ENCODE results near the gene CLIP3. TPM values are rescaled to one million over a fixed set of nuclear protein-coding genes. Genes with fewer than 3 reads are reported as not detected.

CLIP3 gene
- total RNA-seq, 1 donor from 2014 or later, result 8.2 TPM

- no peak overlapping the region for H2AFZ ChIP-seq (replicated peaks)
- TF ChIP-seq, protein P1, sequence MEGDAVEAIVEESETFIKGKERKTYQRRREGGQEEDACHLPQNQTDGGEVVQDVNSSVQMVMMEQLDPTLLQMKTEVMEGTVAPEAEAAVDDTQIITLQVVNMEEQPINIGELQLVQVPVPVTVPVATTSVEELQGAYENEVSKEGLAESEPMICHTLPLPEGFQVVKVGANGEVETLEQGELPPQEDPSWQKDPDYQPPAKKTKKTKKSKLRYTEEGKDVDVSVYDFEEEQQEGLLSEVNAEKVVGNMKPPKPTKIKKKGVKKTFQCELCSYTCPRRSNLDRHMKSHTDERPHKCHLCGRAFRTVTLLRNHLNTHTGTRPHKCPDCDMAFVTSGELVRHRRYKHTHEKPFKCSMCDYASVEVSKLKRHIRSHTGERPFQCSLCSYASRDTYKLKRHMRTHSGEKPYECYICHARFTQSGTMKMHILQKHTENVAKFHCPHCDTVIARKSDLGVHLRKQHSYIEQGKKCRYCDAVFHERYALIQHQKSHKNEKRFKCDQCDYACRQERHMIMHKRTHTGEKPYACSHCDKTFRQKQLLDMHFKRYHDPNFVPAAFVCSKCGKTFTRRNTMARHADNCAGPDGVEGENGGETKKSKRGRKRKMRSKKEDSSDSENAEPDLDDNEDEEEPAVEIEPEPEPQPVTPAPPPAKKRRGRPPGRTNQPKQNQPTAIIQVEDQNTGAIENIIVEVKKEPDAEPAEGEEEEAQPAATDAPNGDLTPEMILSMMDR (IDR thresholded peaks at IDR 0.05), result no peak
- TF ChIP-seq EZH2phosphoT487 (IDR thresholded peaks at IDR 0.05) (no peak), EZH2 (IDR thresholded peaks at IDR 0.05) (no peak)
- no peak overlapping the region for H3K4me2 ChIP-seq
- no peaks in the 10 kb centered on the region for H3K79me2 ChIP-seq (ENCODE audit: low read depth)
- H3K4me3 ChIP-seq, result no peak overlapping the region
- no peaks in the 10 kb centered on the region for H3K4me1 ChIP-seq
- peaks cover 24% of the 10 kb centered on the region for H3K27me3 Mint-ChIP-seq (ENCODE audit: insufficient read depth, low read depth)
- peaks cover 15% of the 10 kb centered on the region for H3K4me1 Mint-ChIP-seq
- H4K20me1 ChIP-seq (ENCODE audit: low read depth), result no peaks in the 10 kb centered on the region
- no peaks in the 10 kb centered on the region for H3K36me3 Mint-ChIP-seq
- H3K9me3 Mint-ChIP-seq, result peaks cover 3% of the 10 kb centered on the region
- no peaks in the 10 kb centered on the region for H3K36me3 ChIP-seq
- no peak overlapping the region for H3K9ac ChIP-seq
- DNase-seq (ENCODE audit: low spot score), result no peak
- no peaks in the 10 kb centered on the region for H3K9me3 ChIP-seq (ENCODE audit: low read depth)
- peaks cover 44% of the 10 kb centered on the region for H3K27me3 ChIP-seq
- H3F3A ChIP-seq (ENCODE audit: low read depth), result peaks cover 27% of the 10 kb centered on the region
- H3K4me3 Mint-ChIP-seq, result peak overlapping the region; percentile 47
- H3K27ac Mint-ChIP-seq, result no peak overlapping the region
- no peak overlapping the region for H3K27ac ChIP-seq
Observed at GRCh38 chr19:35990156-35990555, 42.5 kb downstream of the CLIP3 start.

GRCh38 chr19:35988824-35989223 is 43.8 kb downstream of the CLIP3 start:
- Histone ChIP-seq H3F3A (ENCODE audit: low read depth) (peaks cover 18% of the 10 kb centered on the region), H2AFZ (replicated peaks) (no peak overlapping the region), H3K36me3 (no peaks in the 10 kb centered on the region), H3K79me2 (ENCODE audit: low read depth) (no peaks in the 10 kb centered on the region), H3K4me2 (no peak overlapping the region), H3K27ac (no peak overlapping the region), H3K9me3 (ENCODE audit: low read depth) (no peaks in the 10 kb centered on the region), H3K4me3 (no peak overlapping the region), H3K27me3 (peaks cover 57% of the 10 kb centered on the region), H3K9ac (no peak overlapping the region), H3K4me1 (no peaks in the 10 kb centered on the region), H4K20me1 (ENCODE audit: low read depth) (no peaks in the 10 kb centered on the region)
- no peak for DNase-seq (ENCODE audit: low spot score)
- peaks cover 32% of the 10 kb centered on the region for H3K27me3 Mint-ChIP-seq (ENCODE audit: insufficient read depth, low read depth)
- no peak overlapping the region for H3K27ac Mint-ChIP-seq
- H3K4me1 Mint-ChIP-seq, result peaks cover 13% of the 10 kb centered on the region
- H3K9me3 Mint-ChIP-seq, result peaks cover 3% of the 10 kb centered on the region
- H3K36me3 Mint-ChIP-seq, result no peaks in the 10 kb centered on the region
- H3K4me3 Mint-ChIP-seq, result no peak overlapping the region
- no peak for TF ChIP-seq EZH2phosphoT487 (IDR thresholded peaks at IDR 0.05)
- TF ChIP-seq EZH2 (IDR thresholded peaks at IDR 0.05), result no peak
- TF ChIP-seq, protein P1 (IDR thresholded peaks at IDR 0.05), result no peak

GRCh38 chr19:35987571-35987896 is 45.1 kb downstream of the CLIP3 start:
- peak overlapping the region; percentile 95 for H3K4me2 ChIP-seq
- no peaks in the 10 kb centered on the region for H3K4me1 ChIP-seq
- H3K27ac Mint-ChIP-seq, result no peak overlapping the region
- H3K4me1 Mint-ChIP-seq, result peaks cover 6% of the 10 kb centered on the region
- DNase-seq (ENCODE audit: low spot score), result no peak
- no peaks in the 10 kb centered on the region for H3K9me3 ChIP-seq (ENCODE audit: low read depth)
- H3K4me3 ChIP-seq, result peak overlapping the region; percentile 54
- peaks cover 68% of the 10 kb centered on the region for H3K27me3 ChIP-seq
- no peak for TF ChIP-seq EZH2 (IDR thresholded peaks at IDR 0.05)
- TF ChIP-seq, protein P1 (IDR thresholded peaks at IDR 0.05), result no peak
- no peak for TF ChIP-seq EZH2phosphoT487 (IDR thresholded peaks at IDR 0.05)
- peaks cover 18% of the 10 kb centered on the region for H3F3A ChIP-seq (ENCODE audit: low read depth)
- H3K9ac ChIP-seq, result no peak overlapping the region
- H3K27me3 Mint-ChIP-seq (ENCODE audit: insufficient read depth, low read depth), result peaks cover 32% of the 10 kb centered on the region
- H3K79me2 ChIP-seq (ENCODE audit: low read depth), result no peaks in the 10 kb centered on the region
- H3K4me3 Mint-ChIP-seq, result peak overlapping the region; percentile 89
- H3K9me3 Mint-ChIP-seq, result peaks cover 3% of the 10 kb centered on the region
- H3K27ac ChIP-seq, result no peak overlapping the region
- no peaks in the 10 kb centered on the region for H3K36me3 Mint-ChIP-seq
- H3K36me3 ChIP-seq, result no peaks in the 10 kb centered on the region
- no peak overlapping the region for H2AFZ ChIP-seq (replicated peaks)
- H4K20me1 ChIP-seq (ENCODE audit: low read depth), result no peaks in the 10 kb centered on the region

Data from neural progenitor cell (in vitro differentiated cells).